Limb (tissue), 2 donors: Measurements from ENCODE around the gene UIMC1.

Experiments
- DNase-seq, 2 donors: peaks; one replicate each; pipeline ENCODE4 v3.0.0-alpha.2; 2016; ENCODE audit errors: extremely low spot score in 2 of 2

UIMC1 gene

DNA sequence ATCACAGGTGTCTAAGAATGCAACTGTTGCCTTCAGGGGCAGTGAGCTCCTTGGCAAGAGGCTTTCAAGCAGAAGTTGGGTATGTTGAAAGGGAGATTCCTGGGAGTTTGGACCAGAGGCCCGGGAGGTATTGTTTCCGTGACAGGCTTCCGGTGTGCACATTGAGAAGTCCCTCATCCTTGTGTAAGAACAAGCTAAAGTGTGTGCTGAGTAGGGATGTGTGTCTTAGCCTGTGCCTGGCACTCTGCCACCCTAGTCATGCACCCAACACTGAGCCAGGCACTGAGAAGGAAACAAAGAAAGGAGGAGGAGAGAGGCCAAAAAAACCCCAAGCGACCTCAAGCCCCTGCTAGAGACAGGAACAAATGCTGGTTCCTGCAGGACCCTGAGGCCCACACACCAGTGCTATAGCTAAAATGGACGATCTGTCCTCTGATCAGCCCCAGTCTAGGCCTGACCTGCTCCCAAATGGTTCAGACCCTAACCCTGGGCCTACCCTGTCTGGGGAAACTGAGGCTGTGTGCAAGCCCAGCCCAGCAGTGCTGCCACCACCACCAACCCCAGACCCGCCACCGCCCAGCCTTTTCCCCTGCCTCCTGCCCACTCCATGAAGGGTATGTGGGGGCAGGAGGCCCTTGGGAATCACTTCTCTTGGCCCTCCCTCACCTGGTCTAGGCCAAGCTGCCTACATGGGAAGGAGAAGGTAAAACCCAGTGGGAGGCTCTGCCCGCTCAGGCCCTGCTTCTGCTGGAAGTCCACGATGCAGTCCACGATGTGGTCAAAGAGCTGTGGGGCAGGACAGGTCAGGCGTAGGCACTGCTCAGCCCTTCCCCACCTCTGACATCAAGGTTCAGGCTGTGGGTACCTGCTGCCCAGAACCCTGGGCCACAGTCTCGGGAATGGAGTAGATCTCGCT, 120.0 kb downstream of the UIMC1 start:
- no peak for DNase-seq

DNA sequence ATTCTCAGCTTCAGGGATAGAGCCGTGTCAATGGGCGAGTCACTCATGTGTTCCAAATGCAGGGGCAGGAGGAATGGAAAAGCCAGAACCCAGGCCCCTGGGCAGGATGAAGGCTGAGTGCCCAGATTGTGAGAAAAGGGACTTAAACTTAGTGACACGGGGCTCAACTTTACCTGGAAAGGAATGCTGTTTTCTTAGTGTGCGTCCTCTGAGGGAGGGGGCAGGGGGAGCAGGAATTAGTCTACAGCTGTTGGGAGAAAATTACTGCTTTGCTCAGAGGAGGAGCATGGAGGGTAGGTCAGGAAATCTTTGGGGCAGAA, 122.0 kb downstream of the UIMC1 start:
- DNase-seq = no peak

DNA sequence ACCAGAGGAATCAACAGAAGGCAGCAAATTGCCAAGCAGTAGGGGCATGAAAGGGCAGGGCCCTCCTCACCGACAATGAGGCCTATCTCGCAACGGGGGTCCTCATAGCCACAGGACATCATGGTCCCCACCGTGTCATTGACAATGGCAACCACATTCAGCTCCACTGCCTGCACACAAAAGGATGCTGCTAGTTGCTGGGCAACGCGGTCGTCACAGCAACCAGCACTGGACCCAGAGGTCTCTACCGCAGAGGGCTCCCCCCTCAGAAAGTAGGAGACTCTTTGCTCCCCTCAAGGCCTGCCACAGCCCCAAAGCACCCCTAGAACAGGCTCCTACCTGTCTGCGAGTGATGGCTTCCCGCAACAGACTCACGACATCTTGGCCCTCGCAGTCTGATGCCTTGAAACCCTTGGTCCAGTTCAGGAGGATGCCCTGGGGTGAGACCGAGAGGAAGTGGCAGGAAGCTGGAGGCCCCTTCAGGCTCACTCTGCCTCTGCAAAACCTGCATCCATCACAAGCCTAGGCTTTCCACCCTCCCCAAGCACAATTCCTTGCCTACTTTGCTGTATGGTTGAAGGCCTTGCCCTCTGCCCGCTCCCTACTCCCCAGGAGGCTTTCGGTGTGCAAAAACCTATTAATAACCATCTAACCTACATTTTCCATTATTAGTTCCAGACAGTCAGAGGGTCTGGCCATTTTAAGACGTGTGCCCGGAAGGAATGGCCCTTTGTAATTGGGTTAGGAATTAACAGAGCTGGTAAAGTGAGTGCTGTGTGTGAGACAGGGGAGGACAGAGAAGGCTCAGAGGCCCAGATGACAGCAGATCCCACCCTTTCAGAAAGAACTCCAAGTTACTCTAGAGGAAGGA, 122.6 kb downstream of the UIMC1 start:
- no peak for DNase-seq

DNA sequence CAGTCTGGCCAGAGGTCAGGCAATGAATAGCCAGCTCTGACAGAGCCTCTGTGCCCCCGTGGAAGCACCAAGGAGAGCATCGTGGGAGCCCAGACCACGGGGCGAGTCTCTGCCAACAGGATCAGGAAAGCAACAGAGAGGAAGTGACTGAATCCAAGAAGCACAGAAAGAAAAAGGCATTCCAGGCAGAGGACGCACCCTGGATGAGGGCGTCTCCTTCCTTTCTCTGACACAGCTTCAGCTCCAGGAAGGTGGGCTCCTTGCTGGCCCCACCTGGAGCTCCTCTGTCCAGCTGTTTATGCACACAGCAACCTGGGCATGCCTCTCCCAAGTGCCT, 124.0 kb downstream of the UIMC1 start:
- no peak for DNase-seq

DNA sequence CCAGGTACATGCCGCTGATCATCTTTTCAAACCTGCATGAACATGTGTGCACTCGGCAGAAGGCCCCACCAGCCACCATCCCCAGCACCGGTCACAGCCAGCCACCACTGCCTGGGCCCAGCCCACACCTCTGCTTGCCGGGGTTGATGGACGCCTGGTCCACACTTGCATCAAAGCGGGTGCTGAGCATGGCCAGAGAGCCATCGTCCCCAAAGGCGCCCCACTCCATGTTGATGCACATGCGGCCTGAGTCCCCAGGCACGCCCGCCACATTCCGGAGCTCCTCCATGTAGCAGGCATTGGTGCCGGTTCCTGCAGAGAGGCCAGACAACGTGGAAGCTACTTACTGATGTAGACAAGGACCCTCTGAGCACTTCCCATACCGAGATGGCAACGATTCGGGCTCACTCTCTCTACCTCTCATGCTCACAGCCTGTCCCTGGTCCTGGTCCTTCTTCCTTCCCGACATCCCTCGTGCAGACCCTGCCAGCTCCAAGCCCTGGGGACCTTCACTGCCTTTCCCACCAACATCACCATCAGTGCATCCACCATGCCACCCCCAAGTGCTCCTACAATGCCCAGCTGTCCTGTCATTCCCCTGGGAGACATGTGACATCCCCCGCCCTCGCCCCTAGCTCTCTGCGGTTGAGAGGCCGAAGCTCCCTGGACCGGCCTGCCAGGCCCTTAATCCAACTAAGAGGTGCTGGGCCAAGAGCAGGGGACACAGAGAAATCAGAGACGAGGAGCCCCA, 124.6 kb downstream of the UIMC1 start:
- DNase-seq = no peak

DNA sequence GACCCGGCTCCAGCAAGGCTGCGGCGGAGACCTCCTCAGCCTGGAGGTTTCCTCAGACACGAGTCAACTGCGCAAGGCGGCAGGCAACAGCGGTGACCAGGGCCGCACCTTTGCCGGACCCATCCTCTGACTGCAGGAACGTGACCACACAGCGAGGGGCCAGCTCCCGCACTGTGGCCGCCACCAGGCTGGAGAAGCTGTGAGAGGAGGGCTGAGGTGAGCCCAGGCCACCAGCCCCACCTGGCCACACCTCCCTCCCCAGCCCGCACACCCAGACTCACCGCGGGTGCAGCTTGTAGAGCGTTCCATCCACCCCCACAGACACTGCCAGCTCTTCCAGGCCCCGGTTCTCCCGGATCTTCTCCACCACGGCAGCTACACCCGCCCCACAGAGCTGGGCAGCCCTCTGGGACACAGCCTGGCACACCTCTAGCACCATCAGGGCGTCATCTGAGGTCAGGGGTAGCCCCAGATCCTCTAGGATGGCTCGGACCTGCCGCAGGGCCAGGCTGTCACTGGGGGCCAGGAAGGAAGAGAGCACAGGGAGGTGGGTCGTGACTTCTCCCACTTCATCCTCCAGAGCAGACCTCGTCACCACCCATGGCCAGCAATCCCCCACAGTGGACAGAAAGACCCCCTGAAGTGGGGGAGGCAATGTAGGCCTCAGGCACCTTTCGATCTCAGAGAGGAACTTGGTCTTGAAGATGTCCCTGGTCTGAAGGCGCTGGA, 125.4 kb downstream of the UIMC1 start:
- no peak for DNase-seq

DNA sequence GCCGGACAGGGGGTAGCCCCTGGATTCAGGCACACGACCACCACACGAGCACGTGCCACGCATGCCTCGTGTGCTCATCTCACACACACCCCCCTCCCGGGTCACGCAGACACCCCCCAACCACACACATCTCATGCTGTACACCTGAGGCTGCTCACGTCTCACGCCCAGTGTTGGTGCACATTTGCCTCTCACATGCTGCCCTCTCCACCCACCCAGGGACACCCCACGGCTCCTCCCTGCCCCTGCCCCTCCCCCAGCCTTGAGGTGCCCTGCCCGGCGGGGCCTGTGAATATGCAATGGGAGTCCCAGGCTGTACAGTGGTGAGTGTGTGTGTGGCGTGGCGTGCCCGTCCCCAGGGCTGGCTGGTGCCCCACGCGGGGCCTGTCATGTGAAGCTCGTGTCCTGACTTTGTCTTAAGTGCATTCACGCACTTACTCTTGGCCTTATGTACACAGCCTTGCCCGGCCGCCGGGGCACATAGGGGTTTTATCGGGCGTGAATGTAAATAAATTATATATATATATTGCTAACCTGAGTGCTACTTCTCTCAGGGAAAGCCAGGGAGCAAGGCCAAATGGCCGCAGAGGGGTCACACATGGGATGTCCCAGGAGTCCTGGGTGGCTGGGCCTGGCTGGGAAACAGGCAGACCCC, 126.1 kb downstream of the UIMC1 start:
- DNase-seq = no peak

DNA sequence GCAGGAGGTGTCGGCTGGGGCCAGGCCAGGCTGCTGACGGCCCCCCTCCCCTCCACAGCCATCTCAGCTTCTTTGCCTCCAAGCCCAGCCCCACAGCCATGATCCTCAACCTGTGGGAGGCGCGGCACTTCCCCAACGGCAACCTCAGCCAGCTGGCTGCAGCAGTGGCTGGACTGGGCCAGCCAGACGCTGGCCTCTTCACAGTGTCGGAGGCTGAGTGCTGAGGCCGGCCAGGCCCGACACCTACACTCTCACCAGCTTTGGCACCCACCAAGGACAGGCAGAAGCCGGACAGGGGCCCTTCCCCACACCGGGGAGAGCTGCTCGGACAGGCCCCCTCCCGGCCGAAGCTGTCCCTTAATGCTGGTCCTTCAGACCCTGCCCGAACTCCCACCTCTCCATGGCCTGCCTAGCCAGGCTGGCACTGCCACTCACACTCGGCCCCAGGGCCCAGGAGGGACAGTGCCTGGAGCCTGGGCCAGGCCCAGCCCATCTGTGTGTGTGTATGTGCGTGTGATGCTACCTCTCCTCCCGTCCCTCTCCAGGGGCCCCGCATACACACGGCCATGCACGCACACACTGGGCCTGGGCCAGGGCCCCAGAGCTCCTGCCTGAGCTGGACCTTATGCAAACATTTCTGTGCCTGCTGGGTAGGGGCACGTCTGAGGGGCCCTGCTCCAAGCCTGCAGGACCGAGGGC, 126.8 kb downstream of the UIMC1 start:
- DNase-seq = no peak

DNA sequence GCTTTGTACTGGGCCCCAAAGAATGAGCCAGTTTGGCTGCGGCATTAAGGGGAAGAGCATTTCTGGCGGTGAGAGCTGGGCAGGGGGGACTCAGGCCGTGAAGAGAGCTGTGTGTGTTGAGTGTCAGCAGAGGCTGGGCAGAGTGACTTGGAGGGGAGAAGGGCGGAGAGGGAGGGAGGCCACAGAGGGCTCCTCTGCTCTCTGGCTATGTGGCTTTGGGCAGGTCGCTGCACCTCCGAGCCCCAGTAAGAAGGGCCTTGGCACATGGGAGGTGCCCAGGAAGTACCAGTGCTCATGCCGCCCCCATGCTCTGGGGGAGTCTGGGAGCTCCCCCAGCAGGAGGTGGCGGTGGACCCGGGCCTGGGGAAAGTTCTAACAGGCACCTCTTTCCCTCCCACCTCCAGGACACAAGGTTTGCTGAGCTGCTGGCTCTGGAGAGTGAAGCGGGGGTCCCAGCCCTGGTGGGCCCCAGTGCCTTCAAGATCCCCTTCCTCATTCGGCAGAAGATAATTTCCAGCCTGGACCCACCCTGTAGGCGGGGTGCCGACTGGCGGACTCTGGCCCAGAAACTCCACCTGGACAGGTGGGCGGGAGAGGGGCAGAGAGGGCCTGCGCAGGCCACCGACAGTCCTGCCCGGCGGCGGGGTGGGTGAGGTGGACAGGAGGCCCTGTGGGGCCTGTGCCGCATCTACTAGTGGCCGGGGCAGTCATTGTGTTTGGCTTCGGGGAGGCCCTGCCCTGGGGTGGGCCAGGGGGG, 127.5 kb downstream of the UIMC1 start:
- DNase-seq = no peak

DNA sequence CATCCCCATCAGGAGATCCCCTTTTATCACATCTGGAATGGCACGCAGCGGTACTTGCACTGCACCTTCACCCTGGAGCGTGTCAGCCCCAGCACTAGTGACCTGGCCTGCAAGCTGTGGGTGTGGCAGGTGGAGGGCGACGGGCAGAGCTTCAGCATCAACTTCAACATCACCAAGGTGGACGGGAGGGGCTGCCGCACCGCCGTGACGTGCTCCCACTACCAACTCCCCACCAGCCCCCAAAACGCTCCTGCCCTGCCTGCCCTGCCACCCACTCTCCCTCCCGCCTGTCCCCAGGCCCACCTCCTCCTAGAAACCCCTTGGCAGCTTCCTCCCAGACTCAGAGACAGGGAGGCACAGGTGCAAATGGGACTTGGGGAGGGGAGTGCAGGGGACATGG, 128.1 kb downstream of the UIMC1 start:
- DNase-seq = no peak

DNA sequence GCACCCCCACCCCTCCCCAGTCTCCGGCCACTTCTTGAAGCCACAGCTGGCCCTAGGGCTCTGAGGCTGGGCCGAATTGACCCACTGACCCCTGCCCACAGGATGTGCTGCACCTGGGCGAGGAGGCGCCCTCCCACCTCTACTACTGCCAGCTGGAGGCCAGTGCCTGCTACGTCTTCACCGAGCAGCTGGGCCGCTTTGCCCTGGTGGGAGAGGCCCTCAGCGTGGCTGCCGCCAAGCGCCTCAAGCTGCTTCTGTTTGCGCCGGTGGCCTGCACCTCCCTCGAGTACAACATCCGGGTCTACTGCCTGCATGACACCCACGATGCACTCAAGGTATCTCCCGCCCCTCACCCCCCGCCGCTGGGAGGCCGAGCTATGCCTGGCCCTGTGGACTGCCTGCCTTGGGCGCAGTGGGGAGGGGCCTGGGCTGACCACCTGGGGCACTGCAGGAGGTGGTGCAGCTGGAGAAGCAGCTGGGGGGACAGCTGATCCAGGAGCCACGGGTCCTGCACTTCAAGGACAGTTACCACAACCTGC, 128.7 kb downstream of the UIMC1 start:
- DNase-seq = no peak

DNA sequence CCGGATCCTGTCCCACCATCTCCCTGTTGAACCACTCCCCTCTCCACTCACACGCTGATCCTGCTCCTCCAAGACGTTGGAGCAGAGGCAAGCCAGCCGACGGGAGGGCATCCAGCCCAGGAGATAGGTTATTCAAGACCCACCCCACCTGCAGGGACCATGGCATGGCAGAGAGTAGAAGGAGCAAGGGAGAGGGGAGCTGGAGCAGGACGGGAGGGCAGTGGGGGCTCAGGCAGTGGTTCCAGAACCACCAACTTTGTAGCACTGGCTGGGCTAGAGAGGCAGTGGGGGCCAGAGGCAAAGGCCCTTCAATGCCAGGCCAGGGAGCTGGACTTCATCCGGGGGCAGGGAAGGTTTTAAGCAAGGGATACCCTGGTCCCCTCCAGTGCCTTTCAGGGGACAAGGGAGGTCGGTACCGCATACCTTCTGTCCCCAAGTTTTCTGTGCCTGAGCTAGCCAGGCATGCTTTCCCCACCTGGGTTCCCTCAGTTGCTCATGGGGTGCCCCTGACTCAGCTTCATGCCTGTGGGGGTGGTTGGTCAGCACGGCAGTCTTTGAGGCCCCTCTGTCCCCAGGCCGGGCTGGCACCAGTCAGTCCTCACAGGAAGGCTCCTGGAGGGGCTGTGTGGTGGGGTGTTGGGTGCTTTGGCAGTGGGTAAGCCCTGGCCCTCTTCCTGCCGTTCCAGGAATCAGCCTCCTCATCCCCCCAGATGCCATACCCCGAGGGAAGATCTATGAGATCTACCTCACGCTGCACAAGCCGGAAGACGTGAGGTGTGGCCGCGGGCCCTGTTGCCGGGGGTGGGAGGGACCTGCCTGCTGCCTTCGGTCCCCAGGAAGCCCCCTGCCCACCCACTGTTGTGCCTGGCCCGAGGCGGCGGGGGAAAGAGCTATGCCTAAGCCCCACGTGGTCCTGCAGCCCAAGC, 129.8 kb downstream of the UIMC1 start:
- no peak for DNase-seq

DNA sequence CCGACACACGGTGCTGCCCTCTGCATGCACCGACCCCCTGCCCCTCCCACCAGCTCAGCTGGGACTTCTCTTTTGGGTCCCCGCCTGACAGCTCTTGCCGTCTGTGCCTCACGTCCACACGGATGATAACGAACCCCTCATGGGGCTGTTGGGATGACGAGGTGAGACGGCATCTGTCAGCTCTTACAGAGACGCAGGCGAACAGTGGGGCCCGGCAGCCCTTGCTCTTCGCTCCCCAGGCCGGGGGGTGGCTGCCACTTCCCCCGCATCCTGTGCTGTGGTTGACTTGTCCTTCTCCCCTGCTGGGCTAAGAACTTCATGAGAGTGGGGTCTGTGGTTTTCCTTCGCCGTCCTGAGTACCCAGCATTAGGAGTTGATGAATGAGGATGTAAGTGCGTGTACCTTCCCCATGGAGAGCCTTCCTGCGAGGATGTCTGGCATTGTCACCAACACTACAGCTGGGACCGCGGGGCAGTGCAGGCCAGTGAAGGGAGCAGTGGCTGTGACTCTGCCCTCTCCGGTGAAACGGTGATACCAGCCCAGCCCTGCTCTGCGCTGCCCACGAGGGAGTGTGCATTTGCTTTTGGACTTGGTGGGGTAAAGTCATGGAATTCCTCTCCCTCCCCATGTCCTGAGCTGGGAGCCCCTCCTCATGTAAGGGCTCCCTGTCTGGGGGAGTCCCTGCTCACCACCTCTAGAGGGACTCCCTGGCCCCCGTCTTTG, 130.6 kb downstream of the UIMC1 start:
- DNase-seq = no peak

DNA sequence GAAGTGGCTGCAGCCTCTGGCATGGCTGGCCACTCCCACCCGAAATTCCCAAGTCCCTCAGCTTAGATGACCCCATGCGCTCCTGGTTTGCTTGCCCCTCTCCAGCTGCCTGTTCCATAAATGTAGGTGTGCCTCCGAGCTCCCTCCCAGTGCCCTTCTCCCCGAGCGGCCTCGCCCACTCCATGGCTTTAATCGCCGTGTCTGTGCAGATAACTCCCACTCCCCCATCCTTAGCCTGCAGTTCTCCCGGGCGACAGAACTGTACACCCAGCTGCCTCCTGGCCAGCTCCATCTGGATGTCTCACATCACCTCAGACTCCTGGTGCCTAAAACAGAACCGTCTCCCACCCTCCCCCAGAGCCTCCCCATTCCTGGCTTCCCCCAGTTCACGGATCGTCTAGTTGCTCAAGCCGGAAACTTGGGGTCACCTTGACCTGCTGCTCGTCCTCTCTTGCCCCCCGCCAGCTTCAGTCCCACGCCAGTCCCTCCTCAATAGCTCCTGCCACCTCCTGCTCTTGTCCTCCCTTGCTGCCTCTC, 131.5 kb downstream of the UIMC1 start:
- DNase-seq = no peak

DNA sequence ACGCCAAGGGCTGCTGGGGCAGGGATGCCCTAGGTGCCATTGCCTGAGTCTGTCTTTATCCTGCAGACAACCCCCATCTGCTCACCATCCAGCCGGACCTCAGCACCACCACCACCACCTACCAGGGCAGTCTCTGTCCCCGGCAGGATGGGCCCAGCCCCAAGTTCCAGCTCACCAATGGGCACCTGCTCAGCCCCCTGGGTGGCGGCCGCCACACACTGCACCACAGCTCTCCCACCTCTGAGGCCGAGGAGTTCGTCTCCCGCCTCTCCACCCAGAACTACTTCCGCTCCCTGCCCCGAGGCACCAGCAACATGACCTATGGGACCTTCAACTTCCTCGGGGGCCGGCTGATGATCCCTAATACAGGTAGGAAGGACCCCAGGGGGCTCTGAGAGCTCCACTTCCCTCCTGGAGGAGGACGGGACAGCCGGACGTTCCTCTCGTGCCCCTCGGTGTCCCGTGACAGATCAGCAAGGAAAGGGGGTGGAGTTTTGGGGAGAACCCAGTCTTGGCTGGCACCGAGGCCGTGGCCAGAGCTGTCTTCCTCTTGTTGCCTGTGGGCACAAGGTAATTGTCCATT, 132.3 kb downstream of the UIMC1 start:
- no peak for DNase-seq

DNA sequence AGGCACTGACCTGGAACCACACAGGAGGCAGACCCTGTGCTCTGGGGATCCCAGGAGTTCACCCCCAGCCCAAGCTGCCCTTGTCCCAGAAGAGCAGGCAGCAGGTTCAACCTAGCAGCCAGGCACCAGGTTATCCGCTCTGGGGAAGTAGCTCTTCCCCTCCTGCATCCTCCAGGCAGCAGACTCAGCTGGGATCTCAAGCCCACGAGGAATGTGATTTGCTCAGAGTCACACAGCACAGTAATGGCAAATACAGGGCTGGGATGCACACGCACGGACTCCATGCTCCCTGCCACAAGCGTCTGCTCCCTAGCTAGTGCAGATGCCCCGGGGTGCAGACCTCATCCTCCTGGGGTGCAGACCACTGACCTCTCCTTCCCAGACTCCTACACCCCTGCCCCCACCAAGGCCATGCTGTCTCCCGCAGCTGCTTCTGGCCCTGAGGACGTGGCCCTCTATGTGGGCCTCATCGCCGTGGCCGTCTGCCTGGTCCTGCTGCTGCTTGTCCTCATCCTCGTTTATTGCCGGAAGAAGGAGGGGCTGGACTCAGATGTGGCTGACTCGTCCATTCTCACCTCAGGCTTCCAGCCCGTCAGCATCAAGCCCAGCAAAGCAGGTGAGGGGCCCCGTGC, 132.9 kb downstream of the UIMC1 start:
- DNase-seq = no peak
